KOPT-K1 (cell line): ENCODE measurements around the gene NGEF.

ENCODE experiments used
- H3K27ac ChIP-seq: fragments of 200-600 bp; sonication (generic); 2 replicates; pipeline ENCODE4 v1.5.1; 2016; ENCODE audit warnings: antibody characterized with exemption, mild to moderate bottlenecking, low read depth, low read length; ENCODE audit not compliant: poor library complexity, severe bottlenecking
- H3K36me3 ChIP-seq: fragments of 200-600 bp; sonication (generic); 2 replicates; pipeline ENCODE4 v1.5.1; 2017; ENCODE audit warnings: antibody characterized with exemption, mild to moderate bottlenecking, low read length, moderate library complexity; ENCODE audit not compliant: insufficient read depth
- H3K9me3 ChIP-seq: fragments of 200-600 bp; sonication (generic); 2 replicates; pipeline ENCODE4 v1.5.1; 2017; ENCODE audit warnings: antibody characterized with exemption, low read length, mild to moderate bottlenecking; ENCODE audit not compliant: insufficient read depth, poor library complexity, severe bottlenecking

Gene NGEF

DNA sequence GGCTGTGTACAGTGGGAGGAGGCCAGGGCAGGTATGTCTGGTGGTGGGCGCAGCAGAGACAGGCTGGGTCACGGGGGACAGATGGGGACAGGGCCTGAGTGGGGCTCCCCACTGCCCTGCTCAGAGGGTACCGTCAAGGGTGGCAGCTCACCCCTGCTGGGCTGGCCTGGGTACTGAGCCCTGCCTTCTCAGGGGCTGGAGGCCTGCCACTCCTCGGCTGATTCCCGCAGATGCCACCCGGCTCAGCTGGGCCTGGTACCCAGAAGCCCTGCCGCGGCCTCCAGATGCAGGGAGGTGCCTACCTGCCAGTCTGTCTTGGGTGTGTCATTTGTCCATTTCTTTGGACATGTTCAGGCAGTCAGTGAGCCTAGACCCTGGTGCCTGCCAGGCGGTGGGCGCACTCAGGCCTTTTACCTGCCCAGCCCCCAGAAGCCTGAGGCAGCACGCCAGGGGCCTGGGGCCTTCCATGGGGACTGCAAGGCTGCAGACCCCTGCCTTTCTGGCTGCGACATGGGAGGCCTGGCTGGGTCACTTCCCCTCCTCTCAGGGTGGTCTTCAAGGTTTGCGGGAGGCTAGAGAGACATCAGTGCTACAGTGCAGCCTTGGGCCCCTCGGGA is 139.7 kb downstream of the NGEF start:
- Histone ChIP-seq H3K36me3 (no peaks in the 10 kb centered on the region), H3K9me3 (no peaks in the 10 kb centered on the region), H3K27ac (no peak overlapping the region)

DNA sequence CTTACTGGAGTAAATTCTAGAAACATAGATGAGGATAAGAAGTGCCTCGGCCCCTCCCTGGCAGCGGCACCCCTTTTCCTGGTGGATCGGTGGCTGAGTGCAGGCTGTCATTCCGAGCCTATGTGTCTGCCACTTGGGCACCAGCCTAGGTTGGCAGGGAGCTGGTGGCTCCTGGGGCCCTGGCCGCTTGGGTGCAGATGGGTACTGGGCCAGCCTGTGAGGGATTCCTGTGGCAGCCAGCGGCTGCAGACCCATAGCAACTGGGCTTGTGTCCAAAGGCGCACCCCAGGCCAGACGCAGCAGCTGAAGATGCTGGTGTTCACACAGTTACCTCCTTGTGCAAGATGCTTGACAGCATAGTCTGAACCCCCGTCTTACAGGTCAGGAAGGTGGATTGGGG is 140.2 kb downstream of the NGEF start:
- Histone ChIP-seq H3K9me3 (no peaks in the 10 kb centered on the region), H3K27ac (no peak overlapping the region), H3K36me3 (no peaks in the 10 kb centered on the region)

- Histone ChIP-seq H3K27ac (no peak overlapping the region), H3K9me3 (no peaks in the 10 kb centered on the region), H3K36me3 (no peaks in the 10 kb centered on the region)
Observed at GRCh38 chr2:232871835-232872736, 141.0 kb downstream of the NGEF start.

GRCh38 chr2:232871418-232871834 is 141.6 kb downstream of the NGEF start:
- Histone ChIP-seq H3K36me3 (no peaks in the 10 kb centered on the region), H3K27ac (no peak overlapping the region), H3K9me3 (no peaks in the 10 kb centered on the region)

DNA sequence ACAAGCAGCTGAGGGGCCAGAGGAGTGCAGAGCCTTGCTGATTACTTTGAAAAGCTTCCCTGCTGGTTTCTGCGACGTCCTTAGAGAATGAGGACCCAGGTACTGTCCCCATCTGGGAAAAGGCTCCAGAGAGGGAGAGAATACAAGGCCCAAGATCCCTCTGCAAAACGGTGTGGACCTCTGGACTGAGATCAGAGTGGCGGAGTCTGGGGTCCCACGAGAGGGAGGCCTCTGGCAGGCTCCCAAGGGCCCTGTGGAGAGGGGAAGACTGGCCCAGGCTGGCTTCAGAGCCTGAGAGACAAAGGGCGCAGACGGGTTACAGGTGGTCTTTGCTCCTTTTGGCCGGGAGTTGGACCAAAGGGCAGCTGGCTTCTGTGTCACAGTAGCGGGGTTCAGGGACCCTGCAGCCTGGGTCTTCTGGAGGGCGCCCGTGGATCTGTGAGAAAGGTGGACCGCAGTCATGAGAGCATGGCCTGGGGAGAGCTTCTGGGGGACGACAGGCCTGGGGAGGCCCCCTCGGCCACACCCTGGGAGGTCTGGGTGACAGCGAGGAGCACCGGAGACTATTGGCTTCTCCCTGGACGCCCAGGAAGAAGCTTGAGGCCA is 142.2 kb downstream of the NGEF start:
- H3K36me3 ChIP-seq, result no peaks in the 10 kb centered on the region
- no peak overlapping the region for H3K27ac ChIP-seq
- H3K9me3 ChIP-seq, result no peaks in the 10 kb centered on the region

- no peaks in the 10 kb centered on the region for H3K36me3 ChIP-seq
- H3K9me3 ChIP-seq, result no peaks in the 10 kb centered on the region
- H3K27ac ChIP-seq, result no peak within 1 kb of the TSS
Observed at GRCh38 chr2:232870018-232870765, 142.9 kb downstream of the NGEF start, which contains the start of gene SNORC. Gene SNORC, plus strand, starts transcription at chr2:232870264. Its CDS starts 78 bp downstream, at chr2:232870342.

- Histone ChIP-seq H3K9me3 (no peaks in the 10 kb centered on the region), H3K36me3 (no peaks in the 10 kb centered on the region), H3K27ac (no peak overlapping the region)
Observed at GRCh38 chr2:232869138-232870017, 143.7 kb downstream of the NGEF start.

DNA sequence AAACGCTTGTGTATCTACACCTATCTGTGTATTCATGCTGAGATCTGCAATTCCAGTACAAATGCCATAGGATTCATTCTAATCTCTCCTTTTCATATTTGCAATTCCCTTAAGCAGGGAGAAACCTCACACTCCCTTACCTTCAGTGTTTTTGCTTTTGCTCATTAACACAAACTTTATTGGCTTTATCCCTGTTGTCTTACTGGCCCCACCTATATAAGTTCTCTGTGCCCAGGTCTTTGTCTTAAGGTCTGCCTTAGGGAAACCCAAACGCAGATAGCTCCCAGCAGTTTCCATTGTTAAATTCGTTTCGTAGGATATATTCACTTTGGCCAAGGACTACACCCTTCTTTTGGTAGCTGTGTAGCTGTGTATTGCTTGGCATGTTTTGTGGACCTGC is 147.0 kb downstream of the NGEF start:
- Histone ChIP-seq H3K36me3 (peaks cover 6% of the 10 kb centered on the region), H3K27ac (no peak overlapping the region), H3K9me3 (no peaks in the 10 kb centered on the region)

GRCh38 chr2:232865165-232865564 is 147.9 kb downstream of the NGEF start:
- H3K9me3 ChIP-seq, result no peaks in the 10 kb centered on the region
- no peak overlapping the region for H3K27ac ChIP-seq
- H3K36me3 ChIP-seq, result peaks cover 13% of the 10 kb centered on the region

DNA sequence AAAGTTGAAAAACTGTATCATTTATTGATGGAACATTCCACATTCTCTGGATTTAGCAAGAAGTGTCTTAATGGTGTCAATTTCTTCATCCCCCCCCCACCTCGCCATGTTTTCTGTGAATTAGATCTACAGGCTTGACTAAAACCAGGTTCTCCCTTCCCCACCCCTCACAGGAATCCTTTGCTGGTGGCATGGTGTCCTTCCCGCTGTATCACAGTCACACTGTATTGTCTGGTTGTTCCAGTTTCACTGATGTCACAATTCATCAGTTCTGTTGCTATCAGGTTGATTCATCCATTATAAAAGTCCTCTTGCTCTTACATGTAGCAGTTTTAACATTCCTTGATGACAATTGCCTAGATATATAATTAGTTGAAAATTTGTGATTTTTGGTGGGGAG is 149.1 kb downstream of the NGEF start:
- Histone ChIP-seq H3K36me3 (peaks cover 24% of the 10 kb centered on the region), H3K9me3 (no peaks in the 10 kb centered on the region), H3K27ac (no peak overlapping the region)

DNA sequence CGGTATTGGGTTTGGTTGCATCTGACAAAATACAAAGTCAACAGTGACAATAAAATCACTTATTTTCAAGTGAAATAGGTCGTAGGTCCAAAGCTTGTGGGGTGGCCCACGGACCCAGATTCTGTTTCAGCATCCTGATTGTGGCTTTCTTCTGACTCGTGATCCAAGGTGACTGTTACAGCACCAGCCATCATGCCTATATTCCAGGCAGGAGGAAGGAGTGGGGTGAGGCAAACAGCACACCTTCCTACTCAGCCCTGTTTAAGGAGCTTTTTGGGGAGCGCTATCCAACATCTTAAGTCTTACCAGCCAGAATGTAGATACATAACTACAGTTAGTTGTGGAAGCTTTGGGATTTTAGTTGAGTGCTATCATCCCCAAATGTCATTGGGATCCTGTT is 151.7 kb downstream of the NGEF start:
- peaks cover 51% of the 10 kb centered on the region for H3K36me3 ChIP-seq
- H3K9me3 ChIP-seq, result no peaks in the 10 kb centered on the region
- H3K27ac ChIP-seq, result no peak overlapping the region

GRCh38 chr2:232860593-232861241 is 152.3 kb downstream of the NGEF start:
- Histone ChIP-seq H3K9me3 (no peaks in the 10 kb centered on the region), H3K27ac (no peak overlapping the region), H3K36me3 (peaks cover 57% of the 10 kb centered on the region)

GRCh38 chr2:232859385-232859916 is 153.6 kb downstream of the NGEF start:
- Histone ChIP-seq H3K36me3 (peaks cover 68% of the 10 kb centered on the region), H3K27ac (no peak overlapping the region)

More at GRCh38 chr2:232859385-232859916, 153.6 kb downstream of the NGEF start:
- H3K9me3 ChIP-seq, result no peaks in the 10 kb centered on the region
